GM23338 (cell line): ENCODE results near the gene DOCK1. TPM values are rescaled to one million over a fixed set of nuclear protein-coding genes. Genes with fewer than 3 reads are reported as not detected.

Experiments used
- ATAC-seq: fragments of 200-7000 bp; cut with Tn5 transposase; 3 replicates; pipeline ENCODE4 v1.9.1; 2020
- DNase-seq: peaks from one replicate; pipeline ENCODE4 v3.0.0-alpha.2; 2015; ENCODE audit warnings: low spot score
- H2AFZ ChIP-seq: fragments of 200-600 bp; sonication (generic); 2 replicates; pipeline ENCODE4 v1.8.0; 2016; ENCODE audit warnings: antibody characterized with exemption, mild to moderate bottlenecking, moderate library complexity
- H3F3A ChIP-seq: fragments of 200-600 bp; sonication (generic); replicated peaks from 2 replicates; pipeline ENCODE4 v1.8.0; 2017; ENCODE audit warnings: antibody characterized with exemption, mixed run types, low read depth
- H3K27ac ChIP-seq: fragments of 200-600 bp; sonication (generic); 2 replicates; pipeline ENCODE4 v1.6.1; 2016; ENCODE audit warnings: low read depth
- H3K27me3 ChIP-seq: fragments of 200-600 bp; sonication (generic); 2 replicates; pipeline ENCODE4 v1.8.0; 2016; ENCODE audit warnings: mild to moderate bottlenecking, mixed run types, moderate library complexity; ENCODE audit not compliant: insufficient read depth
- H3K36me3 ChIP-seq: fragments of 200-600 bp; sonication (generic); 2 replicates; pipeline ENCODE4 v1.8.0; 2016; ENCODE audit warnings: mild to moderate bottlenecking; ENCODE audit not compliant: insufficient read depth
- H3K4me1 ChIP-seq: fragments of 200-600 bp; sonication (generic); 2 replicates; pipeline ENCODE4 v1.8.0; 2016; ENCODE audit warnings: mild to moderate bottlenecking, moderate library complexity; ENCODE audit not compliant: insufficient read depth
- H3K4me2 ChIP-seq: fragments of 200-600 bp; sonication (generic); 2 replicates; pipeline ENCODE4 v1.7.1; 2017; ENCODE audit warnings: mixed run types
- H3K4me3 ChIP-seq: fragments of 200-600 bp; sonication (generic); 2 replicates; pipeline ENCODE4 v1.6.1; 2016; ENCODE audit warnings: mixed run types
- H3K79me2 ChIP-seq: fragments of 200-600 bp; sonication (generic); replicated peaks from 2 replicates; pipeline ENCODE4 v1.8.0; 2017; ENCODE audit warnings: mild to moderate bottlenecking; ENCODE audit not compliant: insufficient read depth
- H3K9me2 ChIP-seq: fragments of 200-600 bp; sonication (generic); 2 replicates; pipeline ENCODE4 v1.8.0; 2017; ENCODE audit not compliant: insufficient read depth
- H4K20me1 ChIP-seq: fragments of 200-600 bp; sonication (generic); replicated peaks from 2 replicates; pipeline ENCODE4 v1.8.0; 2017; ENCODE audit warnings: mild to moderate bottlenecking; ENCODE audit not compliant: insufficient read depth
- H3K27ac Mint-ChIP-seq: 2 replicates; pipeline ENCODE4 v1.8.0; 2020; ENCODE audit warnings: inconsistent platforms, mild to moderate bottlenecking, moderate library complexity, mixed read lengths
- H3K27me3 Mint-ChIP-seq: 3 replicates; pipeline ENCODE4 v1.8.0; 2022; ENCODE audit warnings: low read depth, mild to moderate bottlenecking, moderate library complexity, mixed read lengths, inconsistent platforms; ENCODE audit not compliant: insufficient read depth, poor library complexity
- H3K36me3 Mint-ChIP-seq: 3 replicates; pipeline ENCODE4 v1.8.0; 2021; ENCODE audit warnings: low read depth, mild to moderate bottlenecking, inconsistent platforms, moderate library complexity, mixed read lengths
- H3K4me1 Mint-ChIP-seq: 3 replicates; pipeline ENCODE4 v1.8.0; 2020; ENCODE audit warnings: mild to moderate bottlenecking, inconsistent platforms, mixed read lengths
- H3K4me3 Mint-ChIP-seq: 3 replicates; pipeline ENCODE4 v1.8.0; 2021; ENCODE audit warnings: moderate library complexity, mild to moderate bottlenecking, inconsistent platforms, mixed read lengths
- H3K9me3 Mint-ChIP-seq: 3 replicates; pipeline ENCODE4 v1.8.0; 2020; ENCODE audit warnings: moderate library complexity, mild to moderate bottlenecking, inconsistent platforms, mixed read lengths
- CREB1 ChIP-seq: fragments of 250-450 bp; sonication (Bioruptor Pico); IDR thresholded peaks from 2 replicates; pipeline ENCODE4 v1.5.0; 2020; ENCODE audit warnings: low read depth, mild to moderate bottlenecking, moderate library complexity
- CTCF ChIP-seq, 2 experiments: fragments of 200-600 bp in 1 of 2; sonication (generic) in 1 of 2; conservative IDR thresholded peaks; 2 replicates each; pipeline versions ENCODE4 v1.5.1 to v1.6.1; 2016 to 2017; ENCODE audit warnings: antibody characterized with exemption in 2 of 2, low read depth in 2 of 2, mild to moderate bottlenecking in 2 of 2, moderate library complexity in 1 of 2
- EZH2 ChIP-seq: fragments of 200-600 bp; sonication (generic); IDR thresholded peaks from one replicate; pipeline ENCODE4 v1.8.0; 2017; ENCODE audit warnings: antibody characterized with exemption, mild to moderate bottlenecking, low read depth; ENCODE audit not compliant: unreplicated experiment
- EZH2phosphoT487 ChIP-seq: fragments of 200-600 bp; sonication (generic); IDR thresholded peaks from one replicate; pipeline ENCODE4 v1.8.1; 2018; ENCODE audit warnings: antibody characterized with exemption; ENCODE audit not compliant: unreplicated experiment
- JUNB ChIP-seq: IDR thresholded peaks from one replicate; pipeline ENCODE4 v1.6.1; 2016; ENCODE audit warnings: antibody characterized with exemption; ENCODE audit not compliant: unreplicated experiment
- NANOG ChIP-seq: IDR thresholded peaks from 2 replicates; pipeline ENCODE4 v1.6.1; 2016; ENCODE audit warnings: antibody characterized with exemption, borderline replicate concordance
- REST ChIP-seq: IDR thresholded peaks from one replicate; pipeline ENCODE4 v1.6.1; 2018; ENCODE audit warnings: antibody characterized with exemption; ENCODE audit not compliant: unreplicated experiment
- ZNF114 ChIP-seq: fragments of 250-450 bp; sonication (Bioruptor Pico); IDR thresholded peaks from 2 replicates; pipeline ENCODE4 v1.5.0; 2020; ENCODE audit warnings: mild to moderate bottlenecking, moderate library complexity
- ZNF331 ChIP-seq: fragments of 250-450 bp; sonication (Bioruptor Pico); IDR thresholded peaks from 2 replicates; pipeline ENCODE4 v1.5.0; 2020; ENCODE audit warnings: low read depth, mild to moderate bottlenecking, moderate library complexity
- ZNF462 ChIP-seq: fragments of 250-450 bp; sonication (Bioruptor Pico); IDR thresholded peaks from 2 replicates; pipeline ENCODE4 v1.5.0; 2020; ENCODE audit warnings: mild to moderate bottlenecking, moderate library complexity
- polyA plus RNA-seq: library from polyadenylated mRNA; unstranded; fragments of >200 nt; fragmentation: Nextera tagmentation; extraction: Ambion mirVana; gene quantifications from 2 replicates; pipeline ENCODE4 v1.2.1, GENCODE V29; 2016
- total RNA-seq: library from RNA; depleted of rRNA; stranded (reverse); fragments of >200 nt; shearing (Covaris generic); gene quantifications from 2 replicates; pipeline ENCODE4 v1.2.3, GENCODE V29; 2014

Gene DOCK1
- total and polyA plus RNA-seq, 2 experiments from 2014 or later, result 13.2 to 55.3 TPM

GRCh38 chr10:127068485-127068884 lies 163.3 kb downstream of the DOCK1 start:
- Histone ChIP-seq H3K79me2 (no peaks in the 10 kb centered on the region), H3K36me3 (peaks cover 5% of the 10 kb centered on the region; the same call in 1 of the 2 replicates), H4K20me1 (no peaks in the 10 kb centered on the region), H3F3A (no peaks in the 10 kb centered on the region), H3K9me2 (no peaks in the 10 kb centered on the region; the same call in 1 of the 2 replicates), H3K4me3 (no peak overlapping the region), H3K4me1 (no peaks in the 10 kb centered on the region), H3K27me3 (no peaks in the 10 kb centered on the region), H3K4me2 (no peak overlapping the region), H2AFZ (no peak overlapping the region), H3K27ac (no peak overlapping the region)
- no peaks in the 10 kb centered on the region; the same call in 2 of the 3 replicates for H3K4me1 Mint-ChIP-seq
- DNase-seq, result no peak
- H3K27ac Mint-ChIP-seq, result no peak overlapping the region
- H3K4me3 Mint-ChIP-seq, result no peak overlapping the region
- TF ChIP-seq EZH2 (no peak), REST (no peak), CTCF (conservative IDR thresholded peaks at IDR 0.05; ENCODE audit: low read depth in 2 of 2) (no peak), JUNB (no peak), CREB1 (no peak), ZNF114 (CRISPR knock-in tag) (no peak), NANOG (no peak), ZNF462 (CRISPR knock-in tag) (no peak), EZH2phosphoT487 (no peak), ZNF331 (CRISPR knock-in tag) (no peak)
- ATAC-seq, result no peak
- peaks cover 49% of the 10 kb centered on the region for H3K36me3 Mint-ChIP-seq
- H3K27me3 Mint-ChIP-seq, result peaks cover 2% of the 10 kb centered on the region
- no peaks in the 10 kb centered on the region; the same call in 2 of the 3 replicates for H3K9me3 Mint-ChIP-seq
